GM12801 (cell line): ENCODE results near the gene ALDH3A2.

ENCODE experiments used
- CTCF ChIP-seq: IDR thresholded peaks from one replicate; pipeline ENCODE4 v1.5.1; 2011; ENCODE audit warnings: control low read depth; ENCODE audit not compliant: insufficient read length; ENCODE audit errors: extremely low read depth

ALDH3A2 gene

GRCh38 chr17:19621697-19622096, 26.9 kb upstream of the ALDH3A2 start:
- no peak for TF ChIP-seq CTCF

DNA sequence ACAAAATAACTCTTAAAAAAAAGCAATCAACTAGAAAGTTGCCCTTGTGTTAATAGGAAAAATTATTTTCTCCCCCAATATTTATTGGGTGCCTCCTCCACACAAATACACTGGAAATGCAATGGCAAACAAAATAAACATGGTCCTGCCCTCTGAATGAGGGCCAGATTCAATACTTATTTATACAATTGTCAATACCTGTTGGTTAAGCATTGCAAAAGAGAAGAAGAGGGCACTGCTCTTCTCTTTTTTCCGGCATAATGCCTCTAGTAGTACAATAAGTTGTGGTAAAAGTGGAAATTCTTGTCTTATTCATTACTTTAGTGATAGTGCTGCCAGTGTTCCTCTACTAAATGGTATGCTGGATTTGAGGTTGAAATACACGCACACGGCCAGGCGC, 22.5 kb upstream of the ALDH3A2 start:
- no peak for TF ChIP-seq CTCF

- no peak for TF ChIP-seq CTCF
Measured at GRCh38 chr17:19629449-19629848, 19.1 kb upstream of the ALDH3A2 start.

GRCh38 chr17:19630035-19630434, 18.5 kb upstream of the ALDH3A2 start:
- no peak for TF ChIP-seq CTCF

DNA sequence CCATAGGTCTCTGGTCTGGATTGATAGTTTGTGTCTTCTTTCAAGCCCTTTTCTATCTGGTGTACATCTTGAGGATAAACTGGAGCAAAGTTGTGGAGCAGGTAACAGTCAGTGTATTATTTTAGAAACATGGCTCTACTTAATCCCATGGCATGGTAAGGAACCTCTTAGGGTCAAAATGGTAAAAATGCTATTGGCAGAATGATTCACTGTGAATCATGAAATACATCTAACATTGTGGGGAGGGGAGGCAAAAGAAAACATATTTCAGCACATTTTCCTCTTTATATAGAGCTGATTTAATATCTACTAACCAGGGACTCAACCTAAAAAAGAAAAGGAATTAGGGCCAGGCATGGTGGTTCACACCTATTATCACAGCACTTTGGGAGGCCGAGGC, 17.9 kb upstream of the ALDH3A2 start:
- no peak for TF ChIP-seq CTCF

- no peak for TF ChIP-seq CTCF
Measured at GRCh38 chr17:19631905-19632304, 16.6 kb upstream of the ALDH3A2 start.

GRCh38 chr17:19641687-19642372, 6.7 kb upstream of the ALDH3A2 start:
- TF ChIP-seq CTCF = no peak
